Measurements from ENCODE around the gene RFX3. TPM values are rescaled to one million over a fixed set of nuclear protein-coding genes. Genes with fewer than 3 reads are reported as not detected.

Gene RFX3
- total RNA-seq, 2 donors from 2014 or later = 2.2 to 2.7 TPM

GRCh38 chr9:3256571-3257330 lies 269.1 kb downstream of the RFX3 start:
- no peak for DNase-seq (ENCODE audit: low spot score)
- H3K4me3 ChIP-seq = no peak overlapping the region
- no peaks in the 10 kb centered on the region for H3K4me1 ChIP-seq
- no peak overlapping the region for H3K27ac ChIP-seq
- no peaks in the 10 kb centered on the region for H3K9me3 ChIP-seq
- H3K36me3 ChIP-seq = peaks cover 10% of the 10 kb centered on the region
- TF ChIP-seq, protein P1, sequence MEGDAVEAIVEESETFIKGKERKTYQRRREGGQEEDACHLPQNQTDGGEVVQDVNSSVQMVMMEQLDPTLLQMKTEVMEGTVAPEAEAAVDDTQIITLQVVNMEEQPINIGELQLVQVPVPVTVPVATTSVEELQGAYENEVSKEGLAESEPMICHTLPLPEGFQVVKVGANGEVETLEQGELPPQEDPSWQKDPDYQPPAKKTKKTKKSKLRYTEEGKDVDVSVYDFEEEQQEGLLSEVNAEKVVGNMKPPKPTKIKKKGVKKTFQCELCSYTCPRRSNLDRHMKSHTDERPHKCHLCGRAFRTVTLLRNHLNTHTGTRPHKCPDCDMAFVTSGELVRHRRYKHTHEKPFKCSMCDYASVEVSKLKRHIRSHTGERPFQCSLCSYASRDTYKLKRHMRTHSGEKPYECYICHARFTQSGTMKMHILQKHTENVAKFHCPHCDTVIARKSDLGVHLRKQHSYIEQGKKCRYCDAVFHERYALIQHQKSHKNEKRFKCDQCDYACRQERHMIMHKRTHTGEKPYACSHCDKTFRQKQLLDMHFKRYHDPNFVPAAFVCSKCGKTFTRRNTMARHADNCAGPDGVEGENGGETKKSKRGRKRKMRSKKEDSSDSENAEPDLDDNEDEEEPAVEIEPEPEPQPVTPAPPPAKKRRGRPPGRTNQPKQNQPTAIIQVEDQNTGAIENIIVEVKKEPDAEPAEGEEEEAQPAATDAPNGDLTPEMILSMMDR (IDR thresholded peaks at IDR 0.05) = no peak
- no peaks in the 10 kb centered on the region for H3K27me3 ChIP-seq

- Histone ChIP-seq H3K4me1 (no peaks in the 10 kb centered on the region), H3K4me3 (no peak overlapping the region), H3K27me3 (no peaks in the 10 kb centered on the region), H3K36me3 (peaks cover under 1% of the 10 kb centered on the region), H3K27ac (no peak overlapping the region), H3K9me3 (no peaks in the 10 kb centered on the region)
- DNase-seq (ENCODE audit: low spot score) = no peak
- TF ChIP-seq, protein P1 (IDR thresholded peaks at IDR 0.05) = no peak
Observed at GRCh38 chr9:3251309-3251708, 274.5 kb downstream of the RFX3 start.

GRCh38 chr9:3250741-3251140 lies 275.1 kb downstream of the RFX3 start:
- no peaks in the 10 kb centered on the region for H3K27me3 ChIP-seq
- H3K27ac ChIP-seq = no peak overlapping the region
- no peaks in the 10 kb centered on the region for H3K9me3 ChIP-seq
- H3K4me3 ChIP-seq = no peak overlapping the region
- TF ChIP-seq, protein P1 (IDR thresholded peaks at IDR 0.05) = no peak
- DNase-seq (ENCODE audit: low spot score) = no peak
- no peaks in the 10 kb centered on the region for H3K4me1 ChIP-seq
- H3K36me3 ChIP-seq = no peaks in the 10 kb centered on the region

DNA sequence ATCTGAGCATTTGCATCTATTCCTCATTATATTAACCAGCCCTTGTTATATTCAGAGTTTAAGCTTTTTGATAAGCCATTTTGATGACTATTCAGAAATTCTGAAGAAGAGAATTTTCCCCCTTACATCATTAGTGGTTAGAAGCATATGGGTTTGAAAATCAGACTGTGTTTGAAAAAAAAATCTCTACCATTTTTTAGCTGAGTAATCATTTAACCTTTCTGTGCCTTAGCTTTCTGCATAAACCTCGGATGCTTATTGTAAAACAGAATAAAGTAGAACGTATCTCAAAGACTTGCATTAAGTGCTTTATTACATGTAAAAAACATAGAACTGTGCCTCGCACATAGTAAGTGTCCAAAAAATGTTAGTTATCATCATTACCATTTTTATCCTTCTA lies 278.6 kb downstream of the RFX3 start:
- H3K36me3 ChIP-seq = no peaks in the 10 kb centered on the region
- no peak overlapping the region for H3K4me3 ChIP-seq
- no peaks in the 10 kb centered on the region for H3K9me3 ChIP-seq
- no peaks in the 10 kb centered on the region for H3K4me1 ChIP-seq
- no peak overlapping the region for H3K27ac ChIP-seq
- no peak for DNase-seq (ENCODE audit: low spot score)
- TF ChIP-seq, protein P1 (IDR thresholded peaks at IDR 0.05) = no peak
- no peaks in the 10 kb centered on the region for H3K27me3 ChIP-seq

GRCh38 chr9:3246241-3246640 lies 279.6 kb downstream of the RFX3 start:
- H3K27ac ChIP-seq = no peak overlapping the region
- no peaks in the 10 kb centered on the region for H3K9me3 ChIP-seq
- no peak overlapping the region for H3K4me3 ChIP-seq
- no peaks in the 10 kb centered on the region for H3K27me3 ChIP-seq
- TF ChIP-seq, protein P1 (IDR thresholded peaks at IDR 0.05) = no peak
- H3K4me1 ChIP-seq = no peaks in the 10 kb centered on the region
- H3K36me3 ChIP-seq = no peaks in the 10 kb centered on the region
- DNase-seq (ENCODE audit: low spot score) = no peak
